SK-N-SH treated with all-trans-retinoic acid at 6 μM for 48 hours (cell line): Measurements from ENCODE around the gene ARMCX4.

ENCODE experiments used
- ESRRG ChIP-seq: fragments of 250-450 bp; sonication (Bioruptor Pico); IDR thresholded peaks from 2 replicates; pipeline ENCODE4 v1.6.1; 2021; ENCODE audit warnings: mild to moderate bottlenecking
- SNAI2 ChIP-seq: fragments of 250-450 bp; sonication (Bioruptor Pico); IDR thresholded peaks from 2 replicates; pipeline ENCODE4 v1.5.0; 2020; ENCODE audit warnings: mild to moderate bottlenecking, moderate library complexity

DNA sequence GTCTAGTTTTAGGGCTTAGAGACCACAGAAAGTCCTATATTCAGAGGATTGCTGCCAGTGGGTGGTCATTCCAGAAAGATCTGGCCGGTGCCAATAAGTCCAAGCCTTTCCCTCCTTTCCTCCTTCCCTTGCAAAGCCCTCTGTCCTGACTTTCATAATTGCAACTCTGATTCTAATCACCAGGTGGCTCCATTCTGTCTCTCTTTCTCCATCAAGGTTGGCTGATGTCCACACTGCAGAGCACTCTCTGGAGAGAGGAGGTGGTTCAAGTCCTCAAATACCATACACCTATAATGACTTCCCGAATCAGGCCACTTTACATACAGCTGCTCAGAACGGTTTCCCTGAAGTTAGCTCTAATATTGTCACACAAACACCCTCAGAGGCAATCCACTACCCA, 22.4 kb upstream of the ARMCX4 start:
- no peak for TF ChIP-seq ESRRG (CRISPR knock-in tag)
- no peak for TF ChIP-seq SNAI2 (CRISPR knock-in tag)
